Measurements from ENCODE around the gene TNS4. TPM values are rescaled to one million over a fixed set of nuclear protein-coding genes. Genes with fewer than 3 reads are reported as not detected.

Gene TNS4
- total and polyA plus RNA-seq, 7 donors = 1.2 to 6.9 (median 1.8) TPM; not detected in 4

- Histone ChIP-seq H3K4me3 (no peak overlapping the region), H3K27me3 (no peaks in the 10 kb centered on the region), H3K4me1 (peaks cover 0 to 37% (median 36%) of the 10 kb centered on the region in 4 donors), H3K27ac (no peak overlapping the region), H3K36me3 (no peaks in the 10 kb centered on the region), H3K9me3 (no peaks in the 10 kb centered on the region)
- intact Hi-C loops (cut with DNase I) = no loop called here
- DNase-seq = no peak
- TF ChIP-seq EP300 (IDR thresholded peaks at IDR 0.05) (no peak), POLR2A (IDR thresholded peaks at IDR 0.05) (no peak), CTCF (IDR thresholded peaks at IDR 0.05) (no peak), POLR2AphosphoS5 (IDR thresholded peaks at IDR 0.05) (no peak)
- 88 to 95% methylated on average over 2 of the region's 2 CpGs for WGBS, 2 donors
Observed at GRCh38 chr17:40467281-40467867, 34.0 kb downstream of the TNS4 start.

DNA sequence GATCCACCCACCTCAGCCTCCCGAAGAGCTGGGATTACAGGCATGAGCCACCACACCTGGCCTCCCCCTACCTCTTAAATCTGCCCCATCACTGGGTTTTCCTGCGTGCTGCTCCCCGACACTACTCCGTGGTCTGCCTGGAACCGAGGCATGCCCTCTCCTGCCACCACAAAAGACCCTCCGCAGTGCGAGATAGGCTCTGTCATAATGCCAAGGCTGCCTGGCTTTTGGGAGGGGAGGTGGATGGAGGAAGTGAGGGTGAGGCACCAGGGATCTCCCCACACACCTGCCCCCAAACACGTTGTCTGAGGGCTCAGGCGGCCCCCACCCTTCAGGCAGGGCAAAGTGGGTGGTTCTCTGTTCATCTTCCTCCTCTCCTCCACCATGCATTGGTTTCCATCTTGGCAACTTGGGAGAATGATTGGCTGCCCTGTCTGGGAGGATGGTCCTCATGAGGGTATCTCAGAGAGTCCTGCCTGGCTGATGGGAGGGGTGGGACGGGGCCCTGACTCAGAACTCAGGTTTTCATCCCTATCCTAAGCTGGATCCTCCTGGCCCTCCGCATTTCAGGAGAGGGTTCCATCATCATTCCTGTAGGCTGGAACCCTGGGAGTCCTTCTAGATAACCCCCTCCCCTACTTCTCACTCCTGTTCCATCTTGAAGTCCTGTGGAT, 35.0 kb downstream of the TNS4 start:
- Histone ChIP-seq H3K4me3 (no peak overlapping the region), H3K9me3 (no peaks in the 10 kb centered on the region), H3K27me3 (no peaks in the 10 kb centered on the region), H3K4me1 (peaks cover 0 to 37% (median 36%) of the 10 kb centered on the region in 4 donors), H3K27ac (no peak overlapping the region), H3K36me3 (no peaks in the 10 kb centered on the region)
- TF ChIP-seq POLR2AphosphoS5 (IDR thresholded peaks at IDR 0.05) = peak in 1 of 4 donors; percentile 47
- TF ChIP-seq POLR2A (IDR thresholded peaks at IDR 0.05) = no peak
- peak; percentile 58 for DNase-seq
- intact Hi-C loops (cut with DNase I) = no loop called here
- 76 to 85% methylated on average over 11 of the region's 11 CpGs for WGBS, 2 donors

DNA sequence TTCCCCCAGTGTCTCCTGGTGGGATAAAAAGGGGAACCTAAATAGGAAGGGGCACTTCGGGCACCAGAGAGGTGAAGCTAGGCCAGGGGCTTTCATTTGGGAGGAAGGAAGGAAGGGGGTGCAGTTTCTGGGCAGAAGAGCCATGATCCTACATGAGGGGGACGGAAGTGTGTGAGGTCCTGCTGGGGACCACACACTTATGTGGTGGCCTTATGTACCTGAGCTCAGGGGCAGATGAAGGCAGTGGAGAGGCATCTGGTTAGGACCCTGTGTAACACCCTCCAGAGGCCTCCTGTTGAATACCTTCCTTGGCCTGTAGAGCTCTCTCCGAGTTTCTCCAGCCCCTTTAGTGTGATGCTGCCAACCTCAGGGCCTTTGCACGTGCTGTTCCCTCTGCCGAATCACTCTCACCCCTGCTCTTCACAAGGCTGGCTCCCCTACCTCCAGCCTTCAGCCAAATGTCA, 37.0 kb downstream of the TNS4 start:
- intact Hi-C loops (cut with DNase I) = no loop called here
- no peak overlapping the region for H3K4me3 ChIP-seq
- no peak for DNase-seq
- peak overlapping the region in 1 of 4 donors; percentile 94 for H3K27ac ChIP-seq
- TF ChIP-seq POLR2AphosphoS5 (IDR thresholded peaks at IDR 0.05) = peak in 2 of 4 donors; percentile 29 to 64
- no peak for TF ChIP-seq CTCF (IDR thresholded peaks at IDR 0.05)
- 89 to 92% methylated on average over 5 of the region's 5 CpGs for WGBS, 2 donors
- H3K27me3 ChIP-seq = no peaks in the 10 kb centered on the region
- H3K9me3 ChIP-seq = no peaks in the 10 kb centered on the region
- no peaks in the 10 kb centered on the region for H3K36me3 ChIP-seq
- H3K4me1 ChIP-seq = peaks cover 0 to 46% (median 45%) of the 10 kb centered on the region in 4 donors

- Histone ChIP-seq H3K36me3 (peaks cover 0 to under 1% (median 0%) of the 10 kb centered on the region in 4 donors), H3K9me3 (no peaks in the 10 kb centered on the region), H3K4me1 (peaks cover 0 to 59% (median 57%) of the 10 kb centered on the region in 4 donors), H3K27ac (peak overlapping the region; percentile 59 to 94 (median 80)), H3K27me3 (no peaks in the 10 kb centered on the region), H3K4me3 (no peak overlapping the region)
- intact Hi-C loops (cut with DNase I) = no loop called here
- peak; percentile 66 for DNase-seq
- 50 to 67% methylated on average over 11 of the region's 11 CpGs for WGBS, 2 donors
- TF ChIP-seq POLR2AphosphoS5 (IDR thresholded peaks at IDR 0.05) (peak in 2 of 4 donors; percentile 33 to 64), POLR2A (IDR thresholded peaks at IDR 0.05) (no peak)
Observed at GRCh38 chr17:40463122-40463550, 38.3 kb downstream of the TNS4 start.

DNA sequence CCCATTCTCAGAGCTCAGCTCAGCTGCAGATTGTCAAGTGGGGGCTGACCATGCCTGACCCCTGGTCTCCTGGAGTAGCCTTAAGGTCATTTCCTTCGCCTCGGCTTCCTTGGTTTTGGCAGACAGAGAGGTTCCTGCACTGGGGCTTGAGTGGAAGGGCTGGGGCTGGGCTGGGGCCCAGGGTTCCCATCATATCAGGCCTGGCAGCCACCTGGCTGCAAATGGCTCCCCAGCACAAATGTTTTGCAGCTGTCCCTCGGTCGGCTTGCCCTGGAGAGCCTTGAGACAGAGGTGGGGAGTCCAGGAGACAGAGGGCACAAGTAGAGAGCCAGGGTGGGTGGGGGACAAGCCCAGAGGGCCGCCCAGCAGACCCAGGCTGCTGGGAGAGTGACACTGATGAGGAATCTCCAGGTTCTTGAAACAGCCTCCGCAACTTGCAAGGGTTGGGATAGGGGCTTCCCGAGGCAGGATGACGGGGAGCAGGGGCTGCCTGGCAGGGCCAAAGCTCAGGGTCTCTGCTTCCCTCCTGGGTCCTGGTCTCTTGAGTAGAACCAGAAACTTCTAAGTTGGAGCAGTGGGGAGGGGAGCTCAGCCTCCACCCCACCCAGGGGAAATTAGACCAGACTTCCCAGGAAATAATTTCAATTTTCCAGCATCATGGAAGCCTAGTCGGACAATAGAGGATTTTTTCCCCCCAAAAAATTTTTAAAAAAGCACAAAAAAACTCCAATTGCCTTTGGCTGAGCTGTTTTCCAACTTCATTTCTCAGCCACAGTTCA, 38.9 kb downstream of the TNS4 start:
- 57 to 72% methylated on average over 9 of the region's 9 CpGs for WGBS, 2 donors
- DNase-seq = peak; percentile 67
- Histone ChIP-seq H3K27ac (peak overlapping the region; percentile 59 to 94 (median 80)), H3K27me3 (no peaks in the 10 kb centered on the region), H3K9me3 (no peaks in the 10 kb centered on the region), H3K36me3 (peaks cover 0 to 6% (median 0%) of the 10 kb centered on the region in 4 donors), H3K4me3 (no peak overlapping the region), H3K4me1 (peaks cover 0 to 65% (median 63%) of the 10 kb centered on the region in 4 donors)
- intact Hi-C loops (cut with DNase I) = no loop called here
- TF ChIP-seq POLR2A (IDR thresholded peaks at IDR 0.05) = no peak
- TF ChIP-seq EP300 (IDR thresholded peaks at IDR 0.05) = no peak
- peak in 2 of 4 donors; percentile 28 to 31 for TF ChIP-seq POLR2AphosphoS5 (IDR thresholded peaks at IDR 0.05)

All from sigmoid colon (tissue), 7 donors.